ENCODE results near the gene THAP3.

DNA sequence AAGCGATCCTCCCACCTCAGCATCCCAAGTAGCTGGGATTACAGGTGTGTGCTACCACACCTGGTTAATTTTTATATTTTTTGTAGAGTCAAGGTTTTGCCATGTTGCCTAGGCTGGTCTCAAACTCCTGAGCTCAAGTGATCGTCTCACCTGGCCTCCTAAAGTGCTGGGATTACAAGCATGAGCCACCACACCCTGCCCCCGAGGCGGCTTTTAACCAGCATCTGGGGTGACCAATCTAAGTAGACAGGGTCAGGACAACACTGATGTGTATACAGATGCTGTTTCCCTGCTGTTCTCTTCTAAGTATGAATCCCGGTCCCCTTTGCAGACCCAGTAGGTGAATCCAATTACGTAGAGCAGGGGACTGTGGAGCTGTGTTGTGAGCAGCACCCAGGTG lies 23.9 kb downstream of the THAP3 start:
- no peak for TF ChIP-seq POLR2AphosphoS5 (IDR thresholded peaks at IDR 0.05)
- TF ChIP-seq, protein P1, sequence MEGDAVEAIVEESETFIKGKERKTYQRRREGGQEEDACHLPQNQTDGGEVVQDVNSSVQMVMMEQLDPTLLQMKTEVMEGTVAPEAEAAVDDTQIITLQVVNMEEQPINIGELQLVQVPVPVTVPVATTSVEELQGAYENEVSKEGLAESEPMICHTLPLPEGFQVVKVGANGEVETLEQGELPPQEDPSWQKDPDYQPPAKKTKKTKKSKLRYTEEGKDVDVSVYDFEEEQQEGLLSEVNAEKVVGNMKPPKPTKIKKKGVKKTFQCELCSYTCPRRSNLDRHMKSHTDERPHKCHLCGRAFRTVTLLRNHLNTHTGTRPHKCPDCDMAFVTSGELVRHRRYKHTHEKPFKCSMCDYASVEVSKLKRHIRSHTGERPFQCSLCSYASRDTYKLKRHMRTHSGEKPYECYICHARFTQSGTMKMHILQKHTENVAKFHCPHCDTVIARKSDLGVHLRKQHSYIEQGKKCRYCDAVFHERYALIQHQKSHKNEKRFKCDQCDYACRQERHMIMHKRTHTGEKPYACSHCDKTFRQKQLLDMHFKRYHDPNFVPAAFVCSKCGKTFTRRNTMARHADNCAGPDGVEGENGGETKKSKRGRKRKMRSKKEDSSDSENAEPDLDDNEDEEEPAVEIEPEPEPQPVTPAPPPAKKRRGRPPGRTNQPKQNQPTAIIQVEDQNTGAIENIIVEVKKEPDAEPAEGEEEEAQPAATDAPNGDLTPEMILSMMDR (IDR thresholded peaks at IDR 0.05) = no peak
